GM23338 (cell line): Measurements from ENCODE around the gene ZNF91. TPM values are rescaled to one million over a fixed set of nuclear protein-coding genes. Genes with fewer than 3 reads are reported as not detected.

ENCODE experiments used
- ATAC-seq: fragments of 200-7000 bp; cut with Tn5 transposase; 3 replicates; pipeline ENCODE4 v1.9.1; 2020
- DNase-seq: peaks from one replicate; pipeline ENCODE4 v3.0.0-alpha.2; 2015; ENCODE audit warnings: low spot score
- H2AFZ ChIP-seq: fragments of 200-600 bp; sonication (generic); 2 replicates; pipeline ENCODE4 v1.8.0; 2016; ENCODE audit warnings: antibody characterized with exemption, mild to moderate bottlenecking, moderate library complexity
- H3F3A ChIP-seq: fragments of 200-600 bp; sonication (generic); replicated peaks from 2 replicates; pipeline ENCODE4 v1.8.0; 2017; ENCODE audit warnings: antibody characterized with exemption, mixed run types, low read depth
- H3K27ac ChIP-seq: fragments of 200-600 bp; sonication (generic); 2 replicates; pipeline ENCODE4 v1.6.1; 2016; ENCODE audit warnings: low read depth
- H3K27me3 ChIP-seq: fragments of 200-600 bp; sonication (generic); 2 replicates; pipeline ENCODE4 v1.8.0; 2016; ENCODE audit warnings: mild to moderate bottlenecking, mixed run types, moderate library complexity; ENCODE audit not compliant: insufficient read depth
- H3K36me3 ChIP-seq: fragments of 200-600 bp; sonication (generic); 2 replicates; pipeline ENCODE4 v1.8.0; 2016; ENCODE audit warnings: mild to moderate bottlenecking; ENCODE audit not compliant: insufficient read depth
- H3K4me1 ChIP-seq: fragments of 200-600 bp; sonication (generic); 2 replicates; pipeline ENCODE4 v1.8.0; 2016; ENCODE audit warnings: mild to moderate bottlenecking, moderate library complexity; ENCODE audit not compliant: insufficient read depth
- H3K4me2 ChIP-seq: fragments of 200-600 bp; sonication (generic); 2 replicates; pipeline ENCODE4 v1.7.1; 2017; ENCODE audit warnings: mixed run types
- H3K4me3 ChIP-seq: fragments of 200-600 bp; sonication (generic); 2 replicates; pipeline ENCODE4 v1.6.1; 2016; ENCODE audit warnings: mixed run types
- H3K79me2 ChIP-seq: fragments of 200-600 bp; sonication (generic); replicated peaks from 2 replicates; pipeline ENCODE4 v1.8.0; 2017; ENCODE audit warnings: mild to moderate bottlenecking; ENCODE audit not compliant: insufficient read depth
- H3K9me2 ChIP-seq: fragments of 200-600 bp; sonication (generic); 2 replicates; pipeline ENCODE4 v1.8.0; 2017; ENCODE audit not compliant: insufficient read depth
- H4K20me1 ChIP-seq: fragments of 200-600 bp; sonication (generic); replicated peaks from 2 replicates; pipeline ENCODE4 v1.8.0; 2017; ENCODE audit warnings: mild to moderate bottlenecking; ENCODE audit not compliant: insufficient read depth
- H3K27ac Mint-ChIP-seq: 2 replicates; pipeline ENCODE4 v1.8.0; 2020; ENCODE audit warnings: inconsistent platforms, mild to moderate bottlenecking, moderate library complexity, mixed read lengths
- H3K27me3 Mint-ChIP-seq: 3 replicates; pipeline ENCODE4 v1.8.0; 2022; ENCODE audit warnings: low read depth, mild to moderate bottlenecking, moderate library complexity, mixed read lengths, inconsistent platforms; ENCODE audit not compliant: insufficient read depth, poor library complexity
- H3K36me3 Mint-ChIP-seq: 3 replicates; pipeline ENCODE4 v1.8.0; 2021; ENCODE audit warnings: low read depth, mild to moderate bottlenecking, inconsistent platforms, moderate library complexity, mixed read lengths
- H3K4me1 Mint-ChIP-seq: 3 replicates; pipeline ENCODE4 v1.8.0; 2020; ENCODE audit warnings: mild to moderate bottlenecking, inconsistent platforms, mixed read lengths
- H3K4me3 Mint-ChIP-seq: 3 replicates; pipeline ENCODE4 v1.8.0; 2021; ENCODE audit warnings: moderate library complexity, mild to moderate bottlenecking, inconsistent platforms, mixed read lengths
- H3K9me3 Mint-ChIP-seq: 3 replicates; pipeline ENCODE4 v1.8.0; 2020; ENCODE audit warnings: moderate library complexity, mild to moderate bottlenecking, inconsistent platforms, mixed read lengths
- NANOG ChIP-seq: IDR thresholded peaks from 2 replicates; pipeline ENCODE4 v1.6.1; 2016; ENCODE audit warnings: antibody characterized with exemption, borderline replicate concordance
- POLR2AphosphoS5 ChIP-seq: IDR thresholded peaks from 2 replicates; pipeline ENCODE4 v1.6.1; 2016; ENCODE audit warnings: antibody characterized with exemption, low read depth
- STAT1 ChIP-seq: IDR thresholded peaks from one replicate; pipeline ENCODE4 v1.6.1; 2016; ENCODE audit warnings: antibody characterized with exemption; ENCODE audit not compliant: unreplicated experiment
- ZNF331 ChIP-seq: fragments of 250-450 bp; sonication (Bioruptor Pico); IDR thresholded peaks from 2 replicates; pipeline ENCODE4 v1.5.0; 2020; ENCODE audit warnings: low read depth, mild to moderate bottlenecking, moderate library complexity
- polyA plus RNA-seq: library from polyadenylated mRNA; unstranded; fragments of >200 nt; fragmentation: Nextera tagmentation; extraction: Ambion mirVana; gene quantifications from 2 replicates; pipeline ENCODE4 v1.2.1, GENCODE V29; 2016
- total RNA-seq: library from RNA; depleted of rRNA; stranded (reverse); fragments of >200 nt; shearing (Covaris generic); gene quantifications from 2 replicates; pipeline ENCODE4 v1.2.3, GENCODE V29; 2014
- TF ChIP-seq, protein P1 (sequence below): IDR thresholded peaks from 2 replicates; pipeline ENCODE4 v1.6.1; 2016; ENCODE audit warnings: antibody characterized with exemption
- TF ChIP-seq, protein P2 (sequence below), 2 experiments: fragments of 200-600 bp in 1 of 2; sonication (generic) in 1 of 2; conservative IDR thresholded peaks; 2 replicates each; pipeline versions ENCODE4 v1.5.1 to v1.6.1; 2016 to 2017; ENCODE audit warnings: antibody characterized with exemption in 2 of 2, low read depth in 2 of 2, mild to moderate bottlenecking in 2 of 2, moderate library complexity in 1 of 2
- TF ChIP-seq, protein P3 (sequence below): IDR thresholded peaks from one replicate; pipeline ENCODE4 v1.6.1; 2018; ENCODE audit warnings: antibody characterized with exemption; ENCODE audit not compliant: unreplicated experiment

The ZNF91 gene
- total and polyA plus RNA-seq, 2 experiments from 2014 or later: 23.5 to 51.6 TPM

DNA sequence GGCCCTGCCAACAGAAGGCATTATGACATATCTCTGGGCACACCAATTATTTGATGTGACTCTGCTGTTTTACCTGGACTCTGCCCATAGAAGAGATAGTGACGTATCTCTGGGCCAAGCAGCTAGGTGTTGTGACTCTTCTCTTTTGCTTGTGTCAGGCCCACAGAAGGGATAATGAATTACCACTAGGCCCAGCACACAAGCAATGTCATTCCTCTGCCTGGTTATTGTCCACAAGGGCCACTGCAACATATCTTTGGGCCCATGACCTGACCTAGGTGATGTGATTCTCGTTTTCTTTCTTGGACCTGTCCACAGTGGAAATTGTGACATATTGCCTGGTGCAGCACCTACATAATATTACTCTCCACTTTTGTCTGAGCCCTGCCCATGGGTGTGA lies 80.0 kb downstream of the ZNF91 start (continued):
- TF ChIP-seq, protein P1, sequence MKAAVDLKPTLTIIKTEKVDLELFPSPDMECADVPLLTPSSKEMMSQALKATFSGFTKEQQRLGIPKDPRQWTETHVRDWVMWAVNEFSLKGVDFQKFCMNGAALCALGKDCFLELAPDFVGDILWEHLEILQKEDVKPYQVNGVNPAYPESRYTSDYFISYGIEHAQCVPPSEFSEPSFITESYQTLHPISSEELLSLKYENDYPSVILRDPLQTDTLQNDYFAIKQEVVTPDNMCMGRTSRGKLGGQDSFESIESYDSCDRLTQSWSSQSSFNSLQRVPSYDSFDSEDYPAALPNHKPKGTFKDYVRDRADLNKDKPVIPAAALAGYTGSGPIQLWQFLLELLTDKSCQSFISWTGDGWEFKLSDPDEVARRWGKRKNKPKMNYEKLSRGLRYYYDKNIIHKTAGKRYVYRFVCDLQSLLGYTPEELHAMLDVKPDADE: no peak
- TF ChIP-seq, protein P2, sequence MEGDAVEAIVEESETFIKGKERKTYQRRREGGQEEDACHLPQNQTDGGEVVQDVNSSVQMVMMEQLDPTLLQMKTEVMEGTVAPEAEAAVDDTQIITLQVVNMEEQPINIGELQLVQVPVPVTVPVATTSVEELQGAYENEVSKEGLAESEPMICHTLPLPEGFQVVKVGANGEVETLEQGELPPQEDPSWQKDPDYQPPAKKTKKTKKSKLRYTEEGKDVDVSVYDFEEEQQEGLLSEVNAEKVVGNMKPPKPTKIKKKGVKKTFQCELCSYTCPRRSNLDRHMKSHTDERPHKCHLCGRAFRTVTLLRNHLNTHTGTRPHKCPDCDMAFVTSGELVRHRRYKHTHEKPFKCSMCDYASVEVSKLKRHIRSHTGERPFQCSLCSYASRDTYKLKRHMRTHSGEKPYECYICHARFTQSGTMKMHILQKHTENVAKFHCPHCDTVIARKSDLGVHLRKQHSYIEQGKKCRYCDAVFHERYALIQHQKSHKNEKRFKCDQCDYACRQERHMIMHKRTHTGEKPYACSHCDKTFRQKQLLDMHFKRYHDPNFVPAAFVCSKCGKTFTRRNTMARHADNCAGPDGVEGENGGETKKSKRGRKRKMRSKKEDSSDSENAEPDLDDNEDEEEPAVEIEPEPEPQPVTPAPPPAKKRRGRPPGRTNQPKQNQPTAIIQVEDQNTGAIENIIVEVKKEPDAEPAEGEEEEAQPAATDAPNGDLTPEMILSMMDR (conservative IDR thresholded peaks at IDR 0.05; ENCODE audit: low read depth in 2 of 2): no peak
- TF ChIP-seq, protein P3, sequence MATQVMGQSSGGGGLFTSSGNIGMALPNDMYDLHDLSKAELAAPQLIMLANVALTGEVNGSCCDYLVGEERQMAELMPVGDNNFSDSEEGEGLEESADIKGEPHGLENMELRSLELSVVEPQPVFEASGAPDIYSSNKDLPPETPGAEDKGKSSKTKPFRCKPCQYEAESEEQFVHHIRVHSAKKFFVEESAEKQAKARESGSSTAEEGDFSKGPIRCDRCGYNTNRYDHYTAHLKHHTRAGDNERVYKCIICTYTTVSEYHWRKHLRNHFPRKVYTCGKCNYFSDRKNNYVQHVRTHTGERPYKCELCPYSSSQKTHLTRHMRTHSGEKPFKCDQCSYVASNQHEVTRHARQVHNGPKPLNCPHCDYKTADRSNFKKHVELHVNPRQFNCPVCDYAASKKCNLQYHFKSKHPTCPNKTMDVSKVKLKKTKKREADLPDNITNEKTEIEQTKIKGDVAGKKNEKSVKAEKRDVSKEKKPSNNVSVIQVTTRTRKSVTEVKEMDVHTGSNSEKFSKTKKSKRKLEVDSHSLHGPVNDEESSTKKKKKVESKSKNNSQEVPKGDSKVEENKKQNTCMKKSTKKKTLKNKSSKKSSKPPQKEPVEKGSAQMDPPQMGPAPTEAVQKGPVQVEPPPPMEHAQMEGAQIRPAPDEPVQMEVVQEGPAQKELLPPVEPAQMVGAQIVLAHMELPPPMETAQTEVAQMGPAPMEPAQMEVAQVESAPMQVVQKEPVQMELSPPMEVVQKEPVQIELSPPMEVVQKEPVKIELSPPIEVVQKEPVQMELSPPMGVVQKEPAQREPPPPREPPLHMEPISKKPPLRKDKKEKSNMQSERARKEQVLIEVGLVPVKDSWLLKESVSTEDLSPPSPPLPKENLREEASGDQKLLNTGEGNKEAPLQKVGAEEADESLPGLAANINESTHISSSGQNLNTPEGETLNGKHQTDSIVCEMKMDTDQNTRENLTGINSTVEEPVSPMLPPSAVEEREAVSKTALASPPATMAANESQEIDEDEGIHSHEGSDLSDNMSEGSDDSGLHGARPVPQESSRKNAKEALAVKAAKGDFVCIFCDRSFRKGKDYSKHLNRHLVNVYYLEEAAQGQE: no peak
- TF ChIP-seq STAT1 (no peak), ZNF331 (CRISPR knock-in tag) (no peak)

DNA sequence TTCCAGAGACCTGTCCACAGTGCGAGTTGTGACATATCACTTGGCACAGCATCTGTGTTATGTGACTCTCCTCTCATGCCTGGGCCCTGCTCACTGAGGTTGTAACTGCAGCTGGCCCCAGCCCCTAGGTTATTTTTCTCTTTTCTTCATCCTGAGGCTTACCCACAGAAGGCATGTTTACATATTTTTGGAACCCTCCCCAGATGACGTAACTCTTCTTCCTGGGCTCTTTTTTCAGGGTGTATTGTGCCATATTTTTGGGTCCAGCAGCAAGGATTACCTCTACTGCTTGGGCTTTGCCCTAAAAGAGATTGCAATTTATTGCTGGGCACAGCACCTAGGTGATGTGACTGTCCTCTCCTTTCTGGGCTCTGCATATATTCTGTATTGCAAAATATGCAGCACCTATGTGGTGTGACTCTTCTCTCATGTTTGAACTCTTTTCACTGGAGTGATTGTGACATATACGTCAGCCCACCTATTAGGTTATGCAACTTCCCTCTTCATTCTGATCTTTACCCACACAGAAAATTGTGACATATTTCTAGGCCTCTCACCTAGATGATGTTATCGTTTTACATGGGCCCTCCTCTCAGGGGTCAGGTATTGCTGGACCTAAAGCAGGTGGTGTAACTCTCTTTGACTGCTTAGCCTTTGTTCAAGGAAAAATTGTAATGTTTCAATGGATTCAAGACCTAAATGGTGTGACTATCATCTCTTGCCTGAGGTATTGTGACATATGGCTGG lies 80.6 kb downstream of the ZNF91 start:
- H3K36me3 ChIP-seq: no peaks in the 10 kb centered on the region
- ATAC-seq (no peak), DNase-seq (no peak)
- Mint-ChIP-seq H3K4me3 (no peak overlapping the region), H3K36me3 (peaks cover 15% of the 10 kb centered on the region), H3K27ac (no peak overlapping the region), H3K27me3 (no peaks in the 10 kb centered on the region), H3K9me3 (peaks cover 83% of the 10 kb centered on the region), H3K4me1 (no peaks in the 10 kb centered on the region)
- TF ChIP-seq POLR2AphosphoS5 (no peak), NANOG (no peak)
- H3K79me2 ChIP-seq: no peaks in the 10 kb centered on the region
- 0 out of 2 replicates have a peak, but pooled peaks cover 3% of the 10 kb centered on the region for H3K9me2 ChIP-seq
- no peaks in the 10 kb centered on the region for H3F3A ChIP-seq
- no peaks in the 10 kb centered on the region for H4K20me1 ChIP-seq
- H3K27me3 ChIP-seq: no peaks in the 10 kb centered on the region
- H3K4me2 ChIP-seq: no peak overlapping the region
- no peak overlapping the region for H2AFZ ChIP-seq
- no peaks in the 10 kb centered on the region for H3K4me1 ChIP-seq
- no peak overlapping the region for H3K27ac ChIP-seq
- H3K4me3 ChIP-seq: no peak overlapping the region
